ENCODE data around the gene ITLN1.
"Not testable (repeated sequence)": the region's sequence is repeated elsewhere in the genome, so short reads cannot be mapped to it uniquely, and the experiment has no call there.

Gene ITLN1

DNA sequence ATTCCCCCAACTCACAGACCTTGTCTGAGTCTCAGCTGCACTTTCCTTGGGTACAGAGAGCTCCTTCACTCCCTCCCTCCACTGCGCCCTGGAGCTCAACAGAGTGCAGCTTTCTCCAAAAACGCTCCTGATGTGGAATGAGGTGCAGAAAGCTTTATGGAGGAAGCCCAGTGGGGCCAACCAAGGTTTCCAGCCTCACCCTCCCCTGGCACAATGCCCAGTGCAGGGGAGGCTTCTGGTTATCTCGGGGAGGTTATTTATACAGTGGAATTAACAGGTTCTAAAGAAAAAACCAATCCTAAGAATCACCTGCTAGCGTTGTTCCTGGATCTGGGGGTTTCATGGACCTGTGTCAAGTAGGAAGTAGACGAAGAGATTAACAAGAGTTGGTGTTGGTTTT, at the start of gene ITLN1:
Gene ITLN1, minus strand, starts transcription at position 139 of the 400 bp plus-strand sequence. CDS start 303 bp downstream, outside the sequence.
- no peak for DNase-seq (ENCODE audit: low read depth)

DNA sequence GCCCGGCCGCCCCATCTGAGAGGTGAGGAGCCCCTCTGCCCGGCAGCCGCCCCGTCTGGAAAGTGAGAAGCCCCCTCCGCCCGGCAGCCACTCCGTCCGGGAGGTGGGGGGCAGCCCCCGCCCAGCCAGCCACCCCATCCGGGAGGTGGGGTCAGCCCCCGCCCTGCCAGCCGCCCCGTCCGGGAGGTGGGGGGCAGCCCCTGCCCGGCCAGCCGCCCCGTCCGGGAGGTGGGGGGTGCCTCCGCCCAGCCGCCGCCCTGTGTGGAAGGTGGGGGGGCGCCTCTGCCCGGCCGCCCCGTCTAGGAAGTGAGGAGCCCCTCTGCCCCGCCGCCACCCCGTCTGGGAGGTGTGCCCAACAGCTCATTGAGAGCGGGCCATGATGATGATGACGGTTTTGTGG, 48.3 kb upstream of the ITLN1 start:
- DNase-seq (ENCODE audit: low read depth), result not testable (repeated sequence)

DNA sequence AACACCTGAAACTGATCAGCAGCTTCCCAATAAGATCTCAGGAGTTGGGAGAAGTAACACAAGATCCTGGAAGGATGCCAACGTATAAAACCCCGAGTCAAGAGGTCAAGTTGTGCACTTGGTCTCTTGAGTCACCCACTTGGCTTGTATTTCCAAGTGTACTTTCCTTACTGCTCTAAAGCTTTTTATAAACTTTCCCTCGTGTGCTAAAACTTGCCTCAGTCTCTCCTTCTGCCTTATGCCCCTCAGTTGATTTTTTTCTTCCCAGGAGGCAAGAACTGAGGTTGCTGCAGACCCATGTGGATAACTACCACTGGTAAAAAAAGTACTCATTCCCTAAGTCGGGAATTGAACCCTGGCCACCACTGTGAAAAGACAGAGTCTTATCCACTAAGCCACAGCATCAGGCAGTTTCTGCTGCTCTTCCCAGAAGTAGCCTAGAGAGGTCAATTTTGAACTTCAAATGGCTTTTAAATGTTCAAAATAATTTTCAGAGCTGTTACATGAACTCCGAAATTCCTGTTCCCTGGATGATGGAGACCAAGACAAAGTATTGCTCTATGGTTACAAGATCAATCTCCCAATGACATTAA, 40.8 kb upstream of the ITLN1 start:
- no peak for DNase-seq (ENCODE audit: low read depth)

DNA sequence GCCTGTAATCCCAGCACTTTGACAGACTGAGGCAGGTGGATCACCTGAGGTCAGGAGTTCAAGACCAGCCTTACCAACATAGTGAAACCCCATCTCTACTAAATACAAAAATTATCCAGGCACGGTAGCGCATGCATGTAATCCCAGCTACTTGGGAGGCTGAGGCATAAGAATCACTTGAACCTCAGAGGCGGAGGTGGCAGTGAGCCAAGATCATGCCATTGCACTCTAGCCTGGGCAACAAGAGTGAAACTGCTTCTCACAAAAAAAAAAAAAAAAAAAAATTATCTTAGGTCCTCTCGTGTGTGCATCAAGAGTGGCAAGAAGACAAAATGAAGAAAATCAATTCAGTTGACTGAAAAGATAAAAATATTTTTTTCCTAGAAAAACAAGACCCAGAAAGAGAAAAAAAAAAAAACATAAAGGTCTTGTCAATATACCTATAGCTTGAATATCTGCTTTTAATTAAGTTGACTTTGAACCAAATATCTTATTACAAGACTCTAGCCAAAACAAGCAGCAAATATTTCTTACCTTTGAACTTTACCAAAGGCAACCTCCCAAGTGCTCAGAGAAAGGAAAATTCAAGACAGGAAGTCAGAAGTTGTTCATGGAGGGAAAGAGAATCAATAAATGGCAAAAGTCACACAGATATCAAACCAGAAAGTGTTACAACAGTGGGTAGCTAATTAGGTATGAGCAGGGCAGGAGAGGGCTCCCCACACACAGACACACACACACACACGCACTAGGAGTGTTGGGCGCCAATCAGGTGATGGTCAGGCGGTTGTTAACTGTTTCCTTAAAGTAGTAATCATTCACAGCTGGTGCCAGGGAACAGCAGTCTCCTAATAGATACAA, 40.0 kb upstream of the ITLN1 start:
- DNase-seq (ENCODE audit: low read depth), result no peak

DNA sequence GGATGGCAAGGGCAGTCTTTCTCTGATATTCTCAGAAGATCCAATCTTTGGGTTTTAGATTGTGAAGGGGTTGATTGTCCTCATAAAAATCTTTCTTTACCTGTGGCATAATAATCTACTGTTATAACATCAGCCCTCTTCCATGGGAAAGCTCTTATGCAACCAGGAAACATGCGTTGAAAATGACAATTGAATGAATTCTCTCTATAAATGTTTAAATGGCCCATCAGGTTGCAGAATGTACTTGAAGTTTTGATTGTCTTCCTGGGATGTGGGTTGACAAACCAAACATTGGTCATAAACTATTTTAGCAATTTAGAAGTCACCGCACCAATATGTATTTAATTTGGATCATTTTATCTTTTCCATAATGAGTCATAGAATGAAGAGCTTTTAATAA, 31.7 kb upstream of the ITLN1 start:
- no peak for DNase-seq (ENCODE audit: low read depth)

DNA sequence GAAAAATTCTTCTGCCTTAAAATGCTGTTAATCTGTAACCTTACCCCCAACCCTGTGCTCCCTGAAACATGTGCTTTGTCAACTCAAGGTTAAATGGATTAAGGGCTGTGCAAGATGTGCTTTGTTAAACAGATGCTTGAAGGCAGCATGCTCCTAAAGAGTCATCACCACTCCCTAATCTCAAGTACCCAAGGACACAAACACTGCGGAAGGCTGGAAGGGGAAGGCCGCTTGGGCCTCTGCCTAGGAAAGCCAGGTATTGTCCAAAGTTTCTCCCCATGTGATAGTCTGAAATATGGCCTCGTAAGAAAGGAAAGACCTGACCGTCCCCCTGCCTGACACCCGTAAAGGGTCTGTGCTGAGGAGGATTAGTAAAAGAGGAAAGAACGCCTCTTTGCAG, 28.2 kb upstream of the ITLN1 start:
- not testable (repeated sequence) for DNase-seq (ENCODE audit: low read depth)

DNA sequence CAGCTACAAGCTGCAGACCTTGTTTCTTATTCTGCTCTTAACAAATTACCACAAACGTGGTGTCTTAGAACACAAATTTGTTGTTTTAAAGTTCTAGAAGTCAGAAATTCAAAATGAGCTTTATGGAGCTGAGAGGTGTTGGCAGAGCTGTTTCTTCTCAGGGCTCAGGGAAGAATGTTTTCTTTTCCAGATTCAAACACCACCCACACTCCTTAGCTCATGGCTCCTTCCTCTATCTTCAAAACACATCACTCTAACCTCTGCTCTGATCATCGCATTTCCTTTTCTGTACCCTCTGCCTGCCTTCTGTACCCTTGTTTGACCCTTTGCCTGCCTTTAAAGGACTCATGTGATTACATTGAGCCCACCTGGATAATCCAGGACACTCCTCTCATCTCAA, 26.9 kb upstream of the ITLN1 start:
- no peak for DNase-seq (ENCODE audit: low read depth)

DNA sequence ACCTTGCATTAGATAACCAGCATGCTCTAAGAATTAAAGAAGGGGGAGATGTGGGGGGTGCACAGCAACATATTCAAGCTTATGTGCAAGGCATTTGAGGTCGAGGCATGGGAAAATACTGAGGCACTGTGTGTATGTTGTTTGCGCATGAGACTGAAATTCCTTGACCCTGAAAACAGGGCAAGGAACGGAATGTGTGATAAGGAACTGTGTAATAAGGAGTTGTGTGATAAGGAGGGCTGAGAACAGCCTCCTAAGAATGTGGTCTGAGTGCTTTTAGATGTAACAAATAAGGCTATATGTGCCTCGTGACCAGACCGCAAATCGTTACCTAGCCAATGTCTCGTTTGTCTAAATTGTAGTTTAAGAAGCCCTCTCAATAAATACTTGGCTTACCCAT, 26.5 kb upstream of the ITLN1 start:
- DNase-seq (ENCODE audit: low read depth), result no peak

DNA sequence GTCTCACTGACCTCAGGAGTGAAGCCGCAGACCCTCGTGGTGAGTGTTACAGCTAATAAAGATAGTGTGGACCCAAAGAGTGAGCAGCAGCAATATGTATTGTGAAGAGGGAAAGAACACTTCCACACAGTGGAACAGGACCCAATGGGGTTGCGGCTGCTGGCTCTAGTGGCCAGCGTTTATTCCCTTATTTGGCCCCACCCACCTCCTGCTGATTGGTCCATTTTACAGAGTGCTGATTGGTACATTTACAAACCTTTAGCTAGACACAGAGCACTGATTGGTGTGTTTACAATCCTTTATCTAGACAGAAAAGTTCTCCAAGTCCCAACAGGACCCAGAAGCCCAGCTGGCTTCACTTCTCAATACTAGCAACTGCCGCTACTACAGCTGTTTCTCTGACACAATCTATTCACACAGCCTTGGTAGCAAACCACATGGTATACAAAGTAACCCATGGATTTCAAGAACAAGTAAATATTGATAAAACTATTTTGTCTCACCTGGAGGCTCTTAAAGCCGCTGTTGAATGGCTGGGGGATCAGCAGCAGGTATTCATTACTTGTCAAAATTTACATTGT, 25.3 kb upstream of the ITLN1 start:
- DNase-seq (ENCODE audit: low read depth), result no peak

DNA sequence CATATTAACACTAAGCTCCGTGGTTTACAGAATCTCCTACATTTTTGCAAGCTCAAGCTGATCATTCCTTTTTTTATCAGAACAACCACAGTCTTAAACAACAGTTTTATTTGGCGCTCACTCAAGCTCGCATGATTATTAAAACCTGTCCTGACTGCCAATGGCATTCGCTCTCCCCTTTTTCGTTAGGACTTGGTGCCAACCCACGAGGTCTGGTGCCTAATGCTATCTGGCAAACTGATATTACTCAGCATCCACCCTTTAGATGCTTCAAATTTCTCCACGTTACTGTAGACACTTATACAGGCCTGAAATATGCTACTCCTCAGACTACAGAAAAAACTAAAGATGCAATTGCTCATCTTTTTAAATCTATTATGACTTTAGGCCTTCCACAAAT, 23.0 kb upstream of the ITLN1 start:
- DNase-seq (ENCODE audit: low read depth), result no peak

DNA sequence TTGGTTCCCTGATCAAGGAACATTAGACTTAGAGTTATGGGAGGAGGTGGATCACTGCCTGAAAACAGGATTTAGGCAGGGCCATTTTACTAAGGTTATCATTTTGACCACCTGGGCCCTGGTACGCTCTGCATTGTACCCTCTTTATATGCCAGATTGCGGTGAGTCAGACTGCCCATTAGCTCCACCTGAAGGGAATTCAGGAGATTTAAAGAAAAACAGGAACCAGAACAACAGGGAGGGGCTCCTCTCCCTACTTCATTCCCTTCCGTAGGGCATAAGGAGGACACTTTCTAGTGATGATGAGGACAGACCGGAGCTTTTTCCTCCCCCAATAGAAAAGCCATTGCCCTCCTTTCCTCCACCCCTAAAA, 20.6 kb upstream of the ITLN1 start:
- DNase-seq (ENCODE audit: low read depth), result no peak

DNA sequence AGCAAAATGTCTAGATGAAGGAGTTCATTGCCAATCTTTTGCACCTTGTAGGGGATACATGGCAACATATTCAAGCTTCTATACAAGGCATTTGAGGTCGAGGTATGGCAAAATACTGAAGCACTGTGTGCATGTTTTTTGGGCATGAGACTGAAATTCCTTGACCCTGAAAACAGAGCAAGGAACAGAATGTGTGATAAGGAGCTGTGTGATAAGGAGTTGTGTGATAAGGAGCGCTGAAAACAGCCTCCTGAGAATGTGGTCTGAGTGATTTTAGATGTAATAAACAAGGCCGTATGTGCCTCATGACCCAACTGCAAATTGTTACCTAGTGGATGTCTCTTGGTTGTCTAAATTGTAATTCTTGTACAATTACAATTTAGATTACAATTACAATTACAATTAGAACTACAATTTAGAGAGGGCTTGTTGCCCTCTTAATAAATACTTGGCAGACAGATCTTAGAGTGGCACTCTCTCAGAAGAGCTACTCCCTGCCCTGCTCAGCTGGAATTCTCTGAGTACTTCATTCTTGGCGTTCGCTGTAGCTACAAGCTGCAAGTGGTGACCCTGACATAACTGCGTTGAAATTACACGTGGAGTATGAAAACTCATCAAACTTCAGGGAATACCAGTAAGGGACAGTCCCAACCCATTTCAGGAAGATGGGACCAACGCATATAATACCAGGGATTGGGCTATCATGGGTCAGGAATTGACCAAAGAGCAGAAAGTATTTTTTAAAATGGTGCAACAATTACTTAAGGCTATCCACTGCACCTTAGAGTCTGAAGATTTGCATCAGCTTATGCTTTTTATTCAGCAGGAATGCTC, 20.0 kb upstream of the ITLN1 start:
- DNase-seq (ENCODE audit: low read depth), result no peak

DNA sequence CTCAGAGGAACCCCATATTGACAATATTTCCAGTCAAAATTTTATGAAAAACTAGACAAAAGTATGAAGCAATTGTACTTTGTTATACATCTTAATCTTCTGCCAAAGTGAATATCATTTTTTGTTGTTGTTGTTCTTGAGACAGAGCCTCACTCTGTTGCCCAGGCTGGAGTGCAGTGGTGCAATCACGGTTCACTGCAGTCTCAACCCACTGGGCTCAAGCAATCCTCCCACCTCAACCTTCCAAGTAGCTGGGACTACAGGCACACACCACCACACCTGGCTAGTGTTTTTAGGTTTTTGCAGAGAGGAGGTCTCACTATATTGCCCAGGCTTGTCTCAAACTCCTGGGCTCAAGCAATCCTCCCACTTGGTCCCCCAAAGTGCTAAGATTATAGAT, 17.3 kb upstream of the ITLN1 start:
- DNase-seq (ENCODE audit: low read depth), result not testable (repeated sequence)

DNA sequence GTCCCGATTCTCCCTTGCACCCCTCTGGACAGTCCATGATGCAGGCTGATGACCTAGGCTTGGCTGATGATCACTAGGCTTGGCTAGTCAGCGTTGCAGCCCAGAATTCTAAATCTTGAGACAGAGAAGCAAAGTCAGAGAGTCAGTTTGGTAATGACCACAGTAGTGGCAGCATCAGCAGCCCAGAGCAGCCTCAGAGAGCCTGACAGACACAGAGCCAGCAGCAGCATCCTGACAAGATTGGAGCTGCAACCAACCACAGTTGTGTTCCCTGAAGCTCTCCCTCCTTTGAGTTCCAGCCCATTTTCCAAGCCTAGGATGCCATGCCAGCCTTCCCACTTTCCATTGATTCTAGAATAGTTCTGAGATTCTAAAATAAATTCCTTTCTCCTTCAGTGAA, 16.8 kb upstream of the ITLN1 start:
- DNase-seq (ENCODE audit: low read depth), result no peak

DNA sequence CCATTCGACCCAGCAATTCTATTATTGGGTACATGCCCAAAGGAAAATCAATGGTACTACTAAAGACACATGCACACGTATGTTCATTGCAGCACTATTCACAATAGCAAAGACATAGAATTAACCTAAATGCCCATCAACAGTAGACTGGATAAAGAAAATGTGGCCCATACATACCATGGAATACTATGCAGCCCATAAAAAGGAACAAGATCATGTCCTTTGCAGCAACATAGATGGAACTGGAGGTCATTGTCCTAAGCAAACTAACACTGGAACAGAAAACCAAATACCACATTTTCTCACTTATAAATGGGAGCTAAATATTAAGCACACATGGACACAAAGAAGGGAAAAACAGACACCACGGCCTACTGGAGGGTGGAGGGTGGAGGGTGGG, 15.7 kb upstream of the ITLN1 start:
- not testable (repeated sequence) for DNase-seq (ENCODE audit: low read depth)

DNA sequence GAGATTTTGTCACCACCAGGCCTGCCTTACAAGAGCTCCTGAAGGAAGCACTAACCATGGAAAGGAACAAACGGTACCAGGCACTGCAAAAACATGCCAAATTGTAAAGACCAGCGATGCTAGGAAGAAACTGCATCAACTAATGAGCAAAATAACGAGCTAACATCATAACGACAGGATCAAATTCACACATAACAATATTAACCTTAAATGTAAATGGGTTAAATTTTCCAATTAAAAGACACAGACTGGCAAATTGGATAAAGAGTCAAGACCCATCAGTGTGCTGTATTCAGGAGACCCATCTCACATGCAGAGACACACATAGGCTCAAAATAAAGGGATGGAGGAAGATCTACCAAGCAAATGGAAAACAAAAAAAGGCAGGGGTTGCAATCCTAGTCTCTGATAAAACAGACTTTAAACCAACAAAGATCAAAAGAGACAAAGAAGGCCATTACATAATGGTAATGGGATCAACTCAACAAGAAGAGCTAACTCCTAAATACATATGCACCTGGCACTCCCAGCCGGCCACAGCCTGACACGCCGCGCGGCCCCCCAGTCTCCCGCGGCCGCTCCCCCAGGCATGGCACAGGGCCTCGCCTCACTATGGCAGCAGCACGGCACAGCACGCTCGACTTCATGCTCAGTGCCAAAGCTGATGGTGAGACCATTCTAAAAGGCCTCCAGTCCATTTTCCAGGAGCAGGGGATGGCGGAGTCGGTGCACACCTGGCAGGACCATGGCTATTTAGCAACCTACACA, 9.6 kb upstream of the ITLN1 start:
- not testable (repeated sequence) for DNase-seq (ENCODE audit: low read depth)

DNA sequence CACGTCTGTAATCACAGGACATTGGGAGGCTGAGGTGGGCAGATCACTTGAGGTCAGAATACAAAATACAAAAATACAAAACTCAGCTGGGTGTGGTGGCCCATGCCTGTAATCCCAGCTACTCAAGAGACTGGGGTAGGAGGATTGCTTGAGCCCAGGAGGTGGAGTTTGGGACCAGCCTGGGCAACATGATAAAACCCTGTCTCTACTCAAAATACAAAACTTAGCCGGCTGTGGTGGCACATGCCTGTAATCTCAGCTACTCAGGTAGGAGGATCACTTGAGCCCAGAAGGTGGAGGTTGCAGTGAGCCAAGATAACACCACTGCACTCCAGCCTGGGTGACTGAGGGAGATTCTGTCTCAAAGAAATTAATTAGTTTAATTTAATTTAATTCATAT, 6.5 kb upstream of the ITLN1 start:
- no peak for DNase-seq (ENCODE audit: low read depth)

DNA sequence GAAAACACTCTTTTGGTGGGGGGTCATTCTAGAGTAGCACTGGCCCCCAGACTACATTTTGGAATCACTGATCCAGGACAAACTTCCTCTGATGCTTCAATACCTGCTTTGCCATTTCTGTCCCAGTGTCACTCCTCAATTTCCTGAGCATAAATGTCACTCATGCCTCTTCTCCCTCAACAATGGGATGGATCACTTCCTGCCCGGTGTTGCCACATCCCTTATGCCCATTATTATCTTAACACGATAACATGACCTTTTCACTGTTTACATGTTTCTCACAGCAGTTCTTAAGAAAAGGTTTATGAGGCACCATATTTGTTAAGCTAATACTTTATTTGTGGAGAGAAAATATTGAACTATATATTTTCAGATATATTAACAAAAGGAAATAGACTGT, 3.9 kb upstream of the ITLN1 start:
- no peak for DNase-seq (ENCODE audit: low read depth)

DNA sequence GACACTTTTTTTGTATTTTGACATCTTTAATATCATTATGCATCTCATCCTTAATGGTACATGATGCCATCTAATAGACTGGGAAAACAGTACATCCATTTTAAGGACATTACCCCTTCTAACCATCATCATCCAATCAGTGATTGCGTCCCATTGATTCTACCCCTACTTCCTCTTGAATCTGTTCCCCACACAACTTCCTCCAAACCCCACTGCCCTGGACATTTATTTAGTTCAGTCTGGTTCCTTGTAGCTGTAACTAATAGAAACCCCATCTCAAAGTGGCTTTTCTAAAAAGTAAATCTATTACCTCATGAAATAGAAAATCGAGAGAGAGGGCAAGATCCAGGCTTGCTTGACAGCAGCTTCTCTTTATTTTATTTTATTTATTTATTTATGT, 2.1 kb upstream of the ITLN1 start:
- no peak for DNase-seq (ENCODE audit: low read depth)

DNA sequence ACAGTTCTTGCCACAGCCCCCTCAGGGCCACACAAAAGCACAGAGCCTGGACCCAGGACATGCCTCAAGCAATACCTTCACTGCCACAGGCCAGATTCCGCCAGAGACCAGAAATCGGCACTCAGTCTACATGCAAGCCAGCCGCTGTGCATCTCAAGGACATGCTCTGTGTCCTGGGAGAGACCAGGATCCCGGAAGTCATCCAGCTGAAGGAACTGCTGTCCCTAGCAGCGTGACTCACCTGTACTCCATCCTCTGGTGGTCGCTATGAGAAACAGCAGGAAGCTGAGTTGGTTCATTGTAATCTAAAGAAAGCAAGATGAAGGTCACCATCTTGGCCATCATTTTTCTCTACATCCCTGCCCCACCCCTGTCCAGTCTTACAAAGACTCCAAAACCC, 401 bp downstream of the ITLN1 start:
- no peak for DNase-seq (ENCODE audit: low read depth)

DNA sequence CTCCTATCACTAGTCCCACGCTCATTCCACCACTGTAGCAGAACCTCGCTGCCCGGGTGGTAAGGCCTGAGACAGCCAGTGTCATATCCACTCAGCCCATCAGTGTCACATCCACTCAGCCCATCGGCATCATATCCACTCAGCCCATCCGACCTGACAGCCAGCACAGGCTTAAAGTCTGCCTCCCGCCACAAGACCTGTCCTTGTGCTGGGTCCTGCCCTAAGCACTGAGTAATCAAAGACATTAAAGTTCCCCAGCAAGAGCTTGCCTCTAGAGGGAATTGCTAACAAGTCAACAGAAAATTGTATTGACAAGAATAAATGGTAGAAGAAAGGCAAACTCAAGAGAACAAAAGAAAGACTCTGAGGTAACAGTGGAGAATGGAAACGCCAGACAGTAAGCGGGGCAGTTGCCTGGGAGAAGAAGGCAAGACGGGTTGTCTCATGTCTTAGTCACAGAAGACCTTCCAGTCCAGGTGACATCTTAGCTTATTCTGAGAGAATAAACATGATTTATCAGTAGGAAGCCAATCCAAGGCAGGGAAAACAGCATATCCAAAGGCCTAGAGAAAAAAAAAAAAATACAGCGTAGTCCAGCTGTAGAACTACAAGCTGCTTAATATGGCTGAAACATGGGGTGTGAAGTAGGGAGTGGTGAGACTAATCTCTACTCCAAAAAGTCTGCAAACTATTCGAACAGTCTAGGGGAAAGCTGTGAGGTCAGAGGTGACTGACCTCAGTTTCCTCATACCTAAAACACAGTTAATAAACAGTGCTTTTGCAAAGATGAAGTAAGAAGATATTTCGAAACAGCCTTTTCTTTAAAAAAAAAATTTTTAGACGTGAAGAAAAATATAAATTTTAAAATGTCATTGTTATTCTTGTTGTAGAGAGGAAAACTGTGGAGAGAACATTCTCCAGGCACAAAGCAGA, 1.1 kb downstream of the ITLN1 start:
- no peak for DNase-seq (ENCODE audit: low read depth)

All from HS-27A (cell line).